ENCODE measurements around the gene BTF3L4. TPM values are rescaled to one million over a fixed set of nuclear protein-coding genes. Genes with fewer than 3 reads are reported as not detected.
"Not testable (repeated sequence)": the region's sequence is repeated elsewhere in the genome, so short reads cannot be mapped to it uniquely, and the experiment has no call there.

The BTF3L4 gene
- total RNA-seq, 1 experiment from 2014 or later: 78.8 TPM

- Histone ChIP-seq H3K9me3 (ENCODE audit: low read length) (peaks cover 4% of the 10 kb centered on the region; the same call in 1 of the 2 replicates), H3K9ac (ENCODE audit: low read length) (no peak overlapping the region), H3K36me3 (ENCODE audit: insufficient read depth, low read length) (peaks cover 23% of the 10 kb centered on the region), H3K27ac (ENCODE audit: low read length) (no peak overlapping the region), H3K27me3 (ENCODE audit: low read length) (no peaks in the 10 kb centered on the region), H3K4me3 (ENCODE audit: low read length) (no peak overlapping the region), H3K9me2 (replicated peaks; ENCODE audit: insufficient read depth, low read length) (no peaks in the 10 kb centered on the region), H4K20me1 (ENCODE audit: insufficient read depth, low read depth, low read length) (no peaks in the 10 kb centered on the region), H2AFZ (ENCODE audit: low read length) (no peak overlapping the region), H3K4me2 (ENCODE audit: low read depth, low read length, poor library complexity, severe bottlenecking) (no peak overlapping the region), H3K4me1 (ENCODE audit: low read length) (peaks cover 6% of the 10 kb centered on the region; the same call in 1 of the 2 replicates), H3K79me2 (ENCODE audit: low read length) (peaks cover 83% of the 10 kb centered on the region)
- DNase-seq: no peak
These were observed 10.9 kb upstream of the BTF3L4 start for GRCh38 chr1:52045236-52045635.

GRCh38 chr1:52045666-52046195 is 10.4 kb upstream of the BTF3L4 start:
- H3K27me3 ChIP-seq (ENCODE audit: low read length); H3K9me3 ChIP-seq (ENCODE audit: low read length); H3K4me2 ChIP-seq (ENCODE audit: low read depth, low read length, poor library complexity, severe bottlenecking); H4K20me1 ChIP-seq (ENCODE audit: insufficient read depth, low read depth, low read length); H3K4me3 ChIP-seq (ENCODE audit: low read length); H2AFZ ChIP-seq (ENCODE audit: low read length); DNase-seq; H3K9me2 ChIP-seq (replicated peaks; ENCODE audit: insufficient read depth, low read length); H3K4me1 ChIP-seq (ENCODE audit: low read length); H3K27ac ChIP-seq (ENCODE audit: low read length); H3K9ac ChIP-seq (ENCODE audit: low read length): not testable (repeated sequence)
- Histone ChIP-seq H3K36me3 (ENCODE audit: insufficient read depth, low read length) (peaks cover 28% of the 10 kb centered on the region), H3K79me2 (ENCODE audit: low read length) (peaks cover 88% of the 10 kb centered on the region)

GRCh38 chr1:52049337-52049736 is 6.8 kb upstream of the BTF3L4 start:
- Histone ChIP-seq H3K79me2 (ENCODE audit: low read length) (peaks cover 94% of the 10 kb centered on the region), H3K36me3 (ENCODE audit: insufficient read depth, low read length) (peaks cover 26% of the 10 kb centered on the region), H3K4me1 (ENCODE audit: low read length) (peaks cover 15% of the 10 kb centered on the region)
- not testable (repeated sequence) for H3K9me3 ChIP-seq (ENCODE audit: low read length); H3K4me2 ChIP-seq (ENCODE audit: low read depth, low read length, poor library complexity, severe bottlenecking); H3K27me3 ChIP-seq (ENCODE audit: low read length); H3K9ac ChIP-seq (ENCODE audit: low read length); H3K9me2 ChIP-seq (replicated peaks; ENCODE audit: insufficient read depth, low read length); H4K20me1 ChIP-seq (ENCODE audit: insufficient read depth, low read depth, low read length); H3K27ac ChIP-seq (ENCODE audit: low read length); DNase-seq; H2AFZ ChIP-seq (ENCODE audit: low read length); H3K4me3 ChIP-seq (ENCODE audit: low read length)

GRCh38 chr1:52053862-52054261 is 2.2 kb upstream of the BTF3L4 start:
- peaks cover 18% of the 10 kb centered on the region for H3K36me3 ChIP-seq (ENCODE audit: insufficient read depth, low read length)
- no peak overlapping the region for H2AFZ ChIP-seq (ENCODE audit: low read length)
- H3K4me2 ChIP-seq (ENCODE audit: low read depth, low read length, poor library complexity, severe bottlenecking): peak overlapping the region; percentile 95
- peaks cover 8% of the 10 kb centered on the region; the same call in 1 of the 2 replicates for H4K20me1 ChIP-seq (ENCODE audit: insufficient read depth, low read depth, low read length)
- peak overlapping the region; percentile 91 for H3K9ac ChIP-seq (ENCODE audit: low read length)
- peaks cover 26% of the 10 kb centered on the region for H3K4me1 ChIP-seq (ENCODE audit: low read length)
- H3K79me2 ChIP-seq (ENCODE audit: low read length): peaks cover 94% of the 10 kb centered on the region
- H3K27me3 ChIP-seq (ENCODE audit: low read length): no peaks in the 10 kb centered on the region
- no peak overlapping the region for H3K27ac ChIP-seq (ENCODE audit: low read length)
- no peaks in the 10 kb centered on the region; the same call in 1 of the 2 replicates for H3K9me3 ChIP-seq (ENCODE audit: low read length)
- no peaks in the 10 kb centered on the region for H3K9me2 ChIP-seq (replicated peaks; ENCODE audit: insufficient read depth, low read length)
- H3K4me3 ChIP-seq (ENCODE audit: low read length): peak overlapping the region; percentile 91
- DNase-seq: no peak

- no peaks in the 10 kb centered on the region for H3K27me3 ChIP-seq (ENCODE audit: low read length)
- peaks cover 8% of the 10 kb centered on the region; the same call in 1 of the 2 replicates for H4K20me1 ChIP-seq (ENCODE audit: insufficient read depth, low read depth, low read length)
- peaks cover 13% of the 10 kb centered on the region for H3K36me3 ChIP-seq (ENCODE audit: insufficient read depth, low read length)
- peak overlapping the region; percentile 88; the same call in 1 of the 2 replicates for H3K27ac ChIP-seq (ENCODE audit: low read length)
- H3K79me2 ChIP-seq (ENCODE audit: low read length): peaks cover 94% of the 10 kb centered on the region
- no peaks in the 10 kb centered on the region for H3K9me3 ChIP-seq (ENCODE audit: low read length)
- H3K4me3 ChIP-seq (ENCODE audit: low read length): peak overlapping the region; percentile 91
- no peak for DNase-seq
- H3K9ac ChIP-seq (ENCODE audit: low read length): peak overlapping the region; percentile 91
- peak overlapping the region; percentile 95 for H3K4me2 ChIP-seq (ENCODE audit: low read depth, low read length, poor library complexity, severe bottlenecking)
- no peaks in the 10 kb centered on the region for H3K9me2 ChIP-seq (replicated peaks; ENCODE audit: insufficient read depth, low read length)
- H3K4me1 ChIP-seq (ENCODE audit: low read length): peaks cover 30% of the 10 kb centered on the region
- H2AFZ ChIP-seq (ENCODE audit: low read length): 0 out of 2 replicates have a peak overlapping the region, but pooled peaks have one; percentile 2
These were observed 1.5 kb upstream of the BTF3L4 start for GRCh38 chr1:52054496-52055065.

- Histone ChIP-seq H3K79me2 (ENCODE audit: low read length) (peaks cover 95% of the 10 kb centered on the region), H3K27me3 (ENCODE audit: low read length) (no peaks in the 10 kb centered on the region), H3K4me2 (ENCODE audit: low read depth, low read length, poor library complexity, severe bottlenecking) (peak within 1 kb of the TSS; percentile 95), H2AFZ (ENCODE audit: low read length) (peak within 1 kb of the TSS; percentile 2), H3K4me1 (ENCODE audit: low read length) (peaks cover 30% of the 10 kb centered on the region), H3K4me3 (ENCODE audit: low read length) (peak within 1 kb of the TSS; percentile 91), H4K20me1 (ENCODE audit: insufficient read depth, low read depth, low read length) (peaks cover 8% of the 10 kb centered on the region; the same call in 1 of the 2 replicates), H3K36me3 (ENCODE audit: insufficient read depth, low read length) (peaks cover 16% of the 10 kb centered on the region; the same call in 1 of the 2 replicates), H3K9me3 (ENCODE audit: low read length) (no peaks in the 10 kb centered on the region), H3K9ac (ENCODE audit: low read length) (peak within 1 kb of the TSS; percentile 91), H3K9me2 (replicated peaks; ENCODE audit: insufficient read depth, low read length) (no peaks in the 10 kb centered on the region), H3K27ac (ENCODE audit: low read length) (peak within 1 kb of the TSS; percentile 88)
- DNase-seq: peak; percentile 94
These were observed 829 bp upstream of the BTF3L4 start, which contains the start of gene TXNDC12 for GRCh38 chr1:52055066-52055865. Gene TXNDC12 (minus strand): TSS chr1:52055191. CDS start chr1:52055096, 95 bp downstream.

GRCh38 chr1:52055866-52056162 is 281 bp upstream of the BTF3L4 start:
- peak overlapping the region; percentile 91 for H3K9ac ChIP-seq (ENCODE audit: low read length)
- peak overlapping the region; percentile 91 for H3K4me3 ChIP-seq (ENCODE audit: low read length)
- peak overlapping the region; percentile 95 for H3K4me2 ChIP-seq (ENCODE audit: low read depth, low read length, poor library complexity, severe bottlenecking)
- H3K27ac ChIP-seq (ENCODE audit: low read length): peak overlapping the region; percentile 88
- no peaks in the 10 kb centered on the region for H3K27me3 ChIP-seq (ENCODE audit: low read length)
- H4K20me1 ChIP-seq (ENCODE audit: insufficient read depth, low read depth, low read length): peaks cover 8% of the 10 kb centered on the region; the same call in 1 of the 2 replicates
- no peaks in the 10 kb centered on the region for H3K9me2 ChIP-seq (replicated peaks; ENCODE audit: insufficient read depth, low read length)
- no peak for DNase-seq
- H3K9me3 ChIP-seq (ENCODE audit: low read length): no peaks in the 10 kb centered on the region
- H3K79me2 ChIP-seq (ENCODE audit: low read length): peaks cover 95% of the 10 kb centered on the region
- peaks cover 30% of the 10 kb centered on the region for H3K4me1 ChIP-seq (ENCODE audit: low read length)
- peak overlapping the region; percentile 2; the same call in 1 of the 2 replicates for H2AFZ ChIP-seq (ENCODE audit: low read length)
- H3K36me3 ChIP-seq (ENCODE audit: insufficient read depth, low read length): peaks cover 16% of the 10 kb centered on the region; the same call in 1 of the 2 replicates

GRCh38 chr1:52056937-52057231 is 789 bp downstream of the BTF3L4 start:
- Histone ChIP-seq H3K4me2 (ENCODE audit: low read depth, low read length, poor library complexity, severe bottlenecking) (peak overlapping the region; percentile 84), H4K20me1 (ENCODE audit: insufficient read depth, low read depth, low read length) (peaks cover 8% of the 10 kb centered on the region; the same call in 1 of the 2 replicates), H3K9me2 (replicated peaks; ENCODE audit: insufficient read depth, low read length) (no peaks in the 10 kb centered on the region), H2AFZ (ENCODE audit: low read length) (no peak overlapping the region; the same call in 1 of the 2 replicates), H3K36me3 (ENCODE audit: insufficient read depth, low read length) (peaks cover 16% of the 10 kb centered on the region; the same call in 1 of the 2 replicates), H3K27me3 (ENCODE audit: low read length) (no peaks in the 10 kb centered on the region), H3K9me3 (ENCODE audit: low read length) (no peaks in the 10 kb centered on the region), H3K27ac (ENCODE audit: low read length) (peak overlapping the region; percentile 60), H3K4me1 (ENCODE audit: low read length) (peaks cover 30% of the 10 kb centered on the region), H3K9ac (ENCODE audit: low read length) (peak overlapping the region; percentile 91), H3K79me2 (ENCODE audit: low read length) (peaks cover 93% of the 10 kb centered on the region), H3K4me3 (ENCODE audit: low read length) (peak overlapping the region; percentile 91)
- DNase-seq: no peak

Data from Karpas-422 (cell line).